HG03103 (cell line): Measurements from ENCODE around the gene CAMK1D.
"Not testable (repeated sequence)": the region's sequence is repeated elsewhere in the genome, so short reads cannot be mapped to it uniquely, and the experiment has no call there.

Experiments used
- ATAC-seq: cut with Tn5 transposase; IDR thresholded peaks from one replicate; pipeline ENCODE4 v1.9.1; 2021; ENCODE audit warnings: low read depth; ENCODE audit not compliant: unreplicated experiment

Gene CAMK1D

GRCh38 chr10:12852687-12853086 lies 503.3 kb downstream of the CAMK1D start:
- no peak for ATAC-seq

GRCh38 chr10:12854988-12855387 lies 505.6 kb downstream of the CAMK1D start:
- no peak for ATAC-seq

- ATAC-seq: no peak
These were observed 513.1 kb downstream of the CAMK1D start for GRCh38 chr10:12862459-12862858.

GRCh38 chr10:12865515-12865914 lies 516.2 kb downstream of the CAMK1D start:
- ATAC-seq: not testable (repeated sequence)

GRCh38 chr10:12868229-12868628 lies 518.9 kb downstream of the CAMK1D start:
- no peak for ATAC-seq

- no peak for ATAC-seq
These were observed 520.1 kb downstream of the CAMK1D start for GRCh38 chr10:12869427-12869826.

- no peak for ATAC-seq
These were observed 523.2 kb downstream of the CAMK1D start for GRCh38 chr10:12872577-12872976.

- no peak for ATAC-seq
These were observed 523.8 kb downstream of the CAMK1D start for GRCh38 chr10:12873172-12873571.

GRCh38 chr10:12874501-12874900 lies 525.2 kb downstream of the CAMK1D start:
- no peak for ATAC-seq

GRCh38 chr10:12875100-12875499 lies 525.8 kb downstream of the CAMK1D start:
- ATAC-seq: no peak

GRCh38 chr10:12876266-12876665 lies 526.9 kb downstream of the CAMK1D start:
- no peak for ATAC-seq

GRCh38 chr10:12877150-12877549 lies 527.8 kb downstream of the CAMK1D start:
- no peak for ATAC-seq

- no peak for ATAC-seq
These were observed 531.1 kb downstream of the CAMK1D start for GRCh38 chr10:12880423-12880822.

- ATAC-seq: no peak
These were observed 535.5 kb downstream of the CAMK1D start for GRCh38 chr10:12884851-12885250.
